HG03378 (cell line): ENCODE measurements around the gene PBX1.

Experiments used
- ATAC-seq: cut with Tn5 transposase; IDR thresholded peaks from one replicate; pipeline ENCODE4 v1.9.1; 2021; ENCODE audit warnings: mild to moderate bottlenecking, moderate library complexity; ENCODE audit not compliant: unreplicated experiment

Gene PBX1

DNA sequence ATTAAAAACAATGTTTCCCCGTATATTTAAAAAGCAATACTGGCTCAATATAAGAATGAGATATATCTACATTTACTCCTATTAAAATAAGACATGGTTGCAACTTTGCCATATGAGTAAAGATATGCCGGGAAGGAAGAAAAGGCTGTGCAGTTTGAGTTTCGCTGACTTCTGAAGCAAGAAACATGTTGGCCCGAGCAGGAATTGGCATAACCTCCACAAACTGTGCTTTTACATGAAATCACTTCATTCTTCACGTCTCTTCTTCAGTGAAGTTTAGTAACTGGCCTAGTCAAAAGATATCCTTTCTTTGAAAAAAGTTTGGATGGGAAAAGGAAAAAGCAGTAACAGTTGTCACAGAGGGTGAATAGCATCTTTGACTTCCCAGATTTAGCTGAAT lies 342.0 kb downstream of the PBX1 start:
- no peak for ATAC-seq
